HG02973 (cell line): ENCODE measurements around the gene NATD1.

Experiments used
- ATAC-seq: cut with Tn5 transposase; IDR thresholded peaks from one replicate; pipeline ENCODE4 v1.9.1; 2021; ENCODE audit warnings: moderate library complexity; ENCODE audit not compliant: unreplicated experiment

Gene NATD1

DNA sequence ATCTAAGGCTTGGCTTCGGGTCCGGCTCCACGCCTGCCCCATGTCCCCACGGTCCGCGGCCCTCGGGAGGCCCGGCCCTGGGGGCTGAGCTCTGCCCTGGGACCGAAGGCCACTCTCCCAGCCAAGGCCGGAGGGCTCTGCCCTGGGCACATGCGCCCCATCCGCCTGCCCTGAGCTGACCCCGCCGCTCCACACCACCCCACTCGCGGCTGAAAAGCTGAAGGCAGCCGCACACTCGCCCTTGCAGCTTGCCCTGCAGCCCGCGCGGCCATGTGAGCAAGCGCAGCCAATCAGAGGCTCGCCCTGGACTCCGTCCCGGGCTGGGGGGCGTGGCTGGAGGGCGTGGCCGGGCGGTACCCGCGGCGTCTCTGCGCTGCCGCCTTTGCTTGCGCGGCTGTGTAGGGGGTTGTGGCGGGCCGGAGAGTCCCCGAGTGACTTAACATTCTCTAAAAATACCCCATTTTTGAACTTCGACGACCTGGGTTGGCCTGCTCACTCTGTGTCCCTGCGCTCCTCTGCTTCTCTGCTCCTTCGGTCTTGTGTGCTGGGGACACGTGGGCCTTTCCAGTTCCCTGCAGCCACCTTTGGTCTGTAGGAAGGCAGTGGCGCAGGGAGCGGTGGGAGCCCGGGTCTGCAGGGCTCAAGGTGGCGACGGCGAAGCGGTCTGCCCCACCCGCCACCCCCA, 22.5 kb upstream of the NATD1 start:
- peak; percentile 84 for ATAC-seq

DNA sequence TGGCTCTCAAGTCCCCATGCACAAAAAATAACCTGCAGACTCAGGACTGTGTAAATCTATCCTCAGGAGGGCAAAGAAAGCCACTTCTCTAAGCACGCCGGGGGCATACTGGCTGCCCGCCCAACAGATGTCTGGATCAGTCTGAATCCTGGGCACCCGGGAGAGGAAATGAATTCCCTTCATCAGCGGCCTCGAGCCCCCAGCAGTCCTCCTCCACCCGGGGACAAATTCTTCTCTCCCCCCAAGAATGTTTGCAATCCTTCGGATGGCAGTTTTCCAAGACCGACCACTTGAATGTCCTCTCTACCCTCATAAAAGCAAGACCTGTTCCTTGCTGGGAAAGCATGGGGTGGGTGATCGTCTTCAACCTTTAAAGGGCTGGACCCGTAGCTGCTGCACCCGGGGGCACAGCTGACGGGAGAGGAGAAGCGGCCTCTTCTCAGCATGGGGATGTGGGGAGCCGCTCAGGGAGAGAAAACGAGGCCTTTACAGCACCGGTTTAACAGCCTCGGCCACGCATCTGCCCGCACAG, 21.9 kb upstream of the NATD1 start:
- no peak for ATAC-seq

- no peak for ATAC-seq
Measured at GRCh38 chr17:21272881-21273792, 19.9 kb upstream of the NATD1 start.

- no peak for ATAC-seq
Measured at GRCh38 chr17:21272250-21272649, 19.0 kb upstream of the NATD1 start.

DNA sequence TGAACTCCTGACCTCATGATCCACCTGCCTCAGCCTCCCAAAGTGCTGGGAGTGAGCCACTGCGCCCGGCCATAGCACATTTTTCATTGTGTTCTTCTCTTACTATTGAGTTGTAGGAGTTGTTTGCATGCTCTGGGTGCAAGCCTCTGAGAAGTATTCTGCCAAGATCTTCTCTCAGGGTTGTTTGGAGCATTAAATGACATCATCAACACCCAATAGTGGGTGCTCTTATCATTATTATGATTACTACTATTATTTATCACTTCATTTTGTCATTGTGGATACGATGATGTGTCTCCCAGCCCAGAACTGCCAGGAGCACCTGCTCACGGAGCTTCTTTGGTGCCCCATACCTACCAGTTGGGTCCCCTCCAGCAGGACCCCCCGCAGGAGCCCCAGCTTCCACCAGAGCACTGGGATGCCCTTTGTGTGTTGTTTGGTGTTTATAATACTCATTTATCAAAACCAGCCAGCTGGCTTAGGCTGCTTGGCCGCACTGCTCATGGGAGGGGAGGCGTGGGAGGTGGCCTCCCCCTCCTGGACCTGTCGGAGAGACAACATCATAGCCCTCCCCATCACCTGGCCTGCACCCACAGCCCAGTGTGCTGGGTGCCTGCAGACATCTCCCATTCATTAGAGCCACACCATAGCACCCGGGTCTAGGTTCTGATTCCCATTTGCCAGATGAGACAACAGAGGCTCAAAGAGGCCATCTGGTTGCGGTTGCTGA, 18.4 kb upstream of the NATD1 start:
- ATAC-seq, result no peak

- no peak for ATAC-seq
Measured at GRCh38 chr17:21269394-21269793, 16.2 kb upstream of the NATD1 start.

DNA sequence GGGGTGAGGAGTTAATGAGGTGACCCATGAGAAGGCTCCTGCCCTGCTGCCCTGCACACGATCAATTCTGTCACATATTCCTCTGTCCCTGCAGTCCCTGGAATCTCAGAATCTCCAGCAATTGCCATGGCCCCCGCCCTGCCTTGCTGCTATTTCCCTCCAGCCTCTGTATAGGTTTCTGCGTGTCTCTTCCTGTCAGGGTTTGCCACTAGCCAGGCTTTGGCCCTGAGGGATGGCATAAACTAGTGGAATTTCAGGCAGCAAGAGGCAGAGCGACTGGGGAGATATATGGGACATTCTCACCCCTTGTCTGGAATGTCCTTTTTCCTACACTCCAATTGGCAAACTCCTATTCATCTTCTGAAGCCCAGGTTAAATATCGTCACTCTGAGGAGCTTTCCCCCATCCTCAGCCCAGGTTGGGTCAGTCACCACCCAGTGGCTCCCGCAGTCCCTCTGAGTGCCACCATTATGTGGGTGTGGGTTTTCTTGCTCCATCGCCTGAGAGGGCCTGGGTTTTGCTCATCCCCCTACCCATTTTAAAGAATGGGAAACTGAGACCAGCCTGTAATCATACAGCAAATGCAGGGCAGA, 15.5 kb upstream of the NATD1 start:
- no peak for ATAC-seq

- no peak for ATAC-seq
Measured at GRCh38 chr17:21263376-21263775, 10.2 kb upstream of the NATD1 start.

- ATAC-seq, result no peak
Measured at GRCh38 chr17:21262259-21262993, 9.2 kb upstream of the NATD1 start.

DNA sequence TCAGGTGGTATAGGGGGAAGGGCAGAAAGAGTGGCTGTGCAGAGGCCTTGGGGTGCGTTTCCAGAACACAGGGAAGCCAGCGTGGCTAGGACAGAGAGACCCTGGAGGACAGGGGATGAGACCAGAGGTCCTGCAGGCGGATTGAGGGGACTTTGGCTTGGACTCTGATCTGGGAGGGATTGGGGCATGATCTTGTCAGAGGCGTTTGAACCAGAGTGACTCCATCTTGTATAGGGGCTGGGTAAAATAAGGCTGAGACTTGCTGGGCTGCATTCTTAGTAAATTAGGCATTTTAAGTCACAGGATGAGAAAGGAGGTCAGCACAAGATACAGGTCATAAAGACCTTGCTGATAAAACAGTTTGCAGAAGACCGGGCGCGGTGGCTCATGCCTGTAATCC, 5.4 kb upstream of the NATD1 start:
- no peak for ATAC-seq

GRCh38 chr17:21253646-21254441, 634 bp upstream of the NATD1 start:
- ATAC-seq, result no peak

GRCh38 chr17:21252289-21252795, 868 bp downstream of the NATD1 start:
- no peak for ATAC-seq

DNA sequence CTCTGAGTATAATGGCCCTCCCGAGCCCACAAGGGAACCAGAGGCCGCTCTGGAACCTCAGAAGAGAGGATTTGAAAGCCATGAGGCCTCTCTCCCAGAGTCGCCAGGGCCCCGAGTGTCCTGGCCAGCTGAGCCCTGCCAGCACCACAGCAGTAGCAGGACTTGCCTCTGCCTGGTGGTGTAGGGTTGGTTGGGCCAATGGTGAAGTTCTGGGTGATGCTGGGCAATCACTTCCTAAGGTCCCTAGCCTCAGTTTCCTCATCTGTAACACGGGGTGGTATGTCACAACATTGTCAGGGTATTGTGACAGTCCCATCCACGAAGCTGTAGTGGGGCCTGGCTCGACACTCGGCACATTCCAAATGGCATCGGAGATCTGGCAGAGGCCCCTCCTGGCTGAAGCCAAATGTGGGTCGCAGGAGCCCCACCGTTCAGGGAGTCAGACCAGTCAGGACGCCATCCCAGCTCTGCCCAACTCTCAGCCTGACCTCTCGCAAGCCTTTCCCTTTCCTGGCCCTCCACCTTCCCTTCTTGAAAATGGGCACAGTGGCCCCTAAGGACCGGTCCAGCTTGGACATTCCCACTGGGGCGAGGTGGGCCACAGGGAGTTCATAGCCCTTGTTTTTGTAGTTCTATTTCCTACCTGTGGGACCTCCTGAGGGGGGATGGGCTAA, 1.7 kb downstream of the NATD1 start:
- no peak for ATAC-seq

- ATAC-seq, result no peak
Measured at GRCh38 chr17:21250854-21251253, 2.4 kb downstream of the NATD1 start.

DNA sequence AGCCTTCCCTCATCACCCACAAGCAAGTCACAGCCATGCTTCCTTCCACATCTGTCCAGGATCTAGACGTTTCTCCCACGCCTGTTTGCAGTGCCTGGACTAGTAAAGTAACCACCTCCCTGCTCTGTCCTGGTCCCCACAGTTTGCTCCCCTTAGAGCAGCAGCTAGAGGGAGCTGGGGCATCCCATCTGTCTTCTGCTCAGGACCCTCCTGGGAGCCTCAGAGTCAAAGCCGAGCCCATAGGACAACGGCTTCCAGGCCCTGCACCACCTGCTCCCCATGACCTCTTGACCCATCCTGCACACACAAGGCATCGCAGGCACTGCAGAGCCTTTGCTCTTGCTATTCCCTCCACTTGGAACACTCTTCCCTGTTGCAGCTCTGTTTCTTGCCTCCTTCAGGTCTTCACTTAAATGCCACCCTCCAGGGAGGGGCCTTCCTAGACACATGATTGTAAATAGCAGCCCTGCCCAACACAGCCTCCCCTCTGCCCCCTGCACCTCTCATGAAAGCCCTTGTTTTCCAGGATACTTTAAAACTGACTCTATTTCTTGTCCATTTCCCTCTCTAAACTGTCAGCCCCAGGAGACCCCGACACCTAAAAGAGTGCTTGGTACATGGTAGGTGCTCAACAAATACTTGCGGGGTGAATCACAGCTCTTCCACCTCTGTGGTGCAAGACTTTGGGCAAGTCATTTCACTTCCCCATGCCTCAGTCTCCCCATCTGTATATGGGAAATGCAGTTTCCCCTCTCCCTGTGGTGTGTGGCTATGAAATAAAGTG, 3.1 kb downstream of the NATD1 start:
- ATAC-seq, result no peak

DNA sequence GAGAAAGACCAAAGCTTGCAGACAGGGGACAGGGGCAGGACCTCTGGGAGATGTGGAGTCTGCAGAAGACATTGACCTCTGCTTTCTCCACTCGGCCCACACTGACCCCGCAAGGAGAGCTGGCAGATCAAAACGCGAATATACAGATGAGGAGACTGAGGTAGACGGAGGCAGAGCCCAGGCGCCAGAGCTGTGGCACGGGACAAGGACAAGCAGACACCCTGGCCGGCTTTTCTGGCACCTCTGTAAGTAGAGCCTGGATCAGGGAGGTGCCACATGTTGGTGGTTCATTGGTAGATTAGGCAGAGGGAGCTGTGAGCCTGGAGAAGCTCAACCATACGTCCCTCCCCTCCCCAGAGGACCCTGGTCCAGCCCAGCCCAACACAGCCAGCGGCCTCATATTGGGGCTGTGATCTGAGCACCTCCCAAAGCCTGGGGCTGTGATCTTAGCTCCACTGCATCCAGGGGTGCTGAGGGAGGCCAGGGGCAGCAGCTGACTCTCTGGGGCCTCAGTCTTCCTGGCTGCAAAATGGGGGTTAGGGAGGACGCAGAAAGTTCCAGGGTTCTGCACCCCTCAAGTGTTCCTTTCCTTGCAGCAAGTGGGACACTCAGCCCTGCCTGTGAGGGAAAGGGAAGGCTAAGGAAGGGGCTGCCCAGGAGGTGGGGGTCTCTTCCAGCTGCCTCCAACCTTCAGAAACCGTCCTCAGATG, 4.0 kb downstream of the NATD1 start:
- no peak for ATAC-seq

DNA sequence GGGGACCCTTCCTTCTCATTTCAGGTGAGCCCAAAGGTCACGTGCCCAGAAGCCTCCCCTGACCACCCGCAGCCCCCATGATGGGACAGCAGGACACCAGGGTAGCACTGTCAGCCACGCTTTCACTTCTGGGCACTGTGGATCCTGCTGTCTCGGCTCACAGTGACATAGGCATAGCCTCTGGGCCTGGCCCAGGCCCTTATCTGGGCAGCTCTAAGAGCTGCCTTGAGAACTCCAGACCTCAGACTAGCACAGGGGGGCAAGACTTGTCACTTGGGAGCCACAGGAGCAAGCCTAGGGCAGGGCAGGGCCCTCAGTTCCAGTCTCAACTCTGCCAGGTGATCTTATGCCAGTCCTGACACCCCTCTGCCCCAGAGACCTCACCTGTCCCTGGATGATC, 4.7 kb downstream of the NATD1 start:
- ATAC-seq, result no peak
